GM19328 (cell line): ENCODE data around the gene GAS7.
A peak's percentile ranks its signal among the peaks of the same experiment; 100 is the strongest.
"Not testable (repeated sequence)": the region's sequence is repeated elsewhere in the genome, so short reads cannot be mapped to it uniquely, and the experiment has no call there.

Experiments
- ATAC-seq: cut with Tn5 transposase; IDR thresholded peaks from one replicate; pipeline ENCODE4 v1.9.1; 2021; ENCODE audit warnings: mild to moderate bottlenecking, moderate library complexity; ENCODE audit not compliant: unreplicated experiment

Gene GAS7

DNA sequence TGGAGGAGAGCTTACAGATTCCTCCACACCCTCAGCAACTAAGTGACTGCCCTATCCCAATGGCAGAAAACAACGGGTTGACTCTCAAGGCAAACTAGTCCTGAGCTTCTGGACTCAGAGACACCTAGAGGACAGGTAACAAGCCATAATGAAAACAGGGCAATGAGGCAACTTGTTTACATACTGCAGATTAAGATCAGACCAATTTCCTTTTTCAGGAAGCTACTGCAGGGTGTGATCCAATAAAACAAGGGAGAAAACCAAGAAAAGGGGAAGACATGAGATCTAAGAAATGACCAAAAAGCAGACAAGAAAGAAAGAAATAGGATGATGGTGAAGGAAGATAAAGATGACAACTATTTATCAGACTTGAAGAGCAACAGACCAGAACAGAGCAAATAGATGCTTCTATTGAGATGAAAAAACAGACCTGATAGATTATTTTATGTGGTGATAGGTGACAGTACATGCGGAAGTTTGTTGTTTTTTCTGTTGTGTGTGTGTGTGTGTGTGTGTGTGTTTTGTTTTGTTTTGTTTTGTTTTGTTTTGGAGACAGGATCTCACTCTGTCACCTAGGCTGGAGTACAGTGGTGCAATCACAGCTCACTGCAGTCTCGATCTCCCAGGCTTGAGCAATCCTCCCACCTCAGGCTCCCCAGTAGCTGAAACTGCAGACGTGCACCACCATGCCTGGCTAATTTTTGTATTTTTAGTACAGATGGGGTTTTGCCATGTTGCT lies 120.7 kb downstream of the GAS7 start:
- ATAC-seq = no peak

DNA sequence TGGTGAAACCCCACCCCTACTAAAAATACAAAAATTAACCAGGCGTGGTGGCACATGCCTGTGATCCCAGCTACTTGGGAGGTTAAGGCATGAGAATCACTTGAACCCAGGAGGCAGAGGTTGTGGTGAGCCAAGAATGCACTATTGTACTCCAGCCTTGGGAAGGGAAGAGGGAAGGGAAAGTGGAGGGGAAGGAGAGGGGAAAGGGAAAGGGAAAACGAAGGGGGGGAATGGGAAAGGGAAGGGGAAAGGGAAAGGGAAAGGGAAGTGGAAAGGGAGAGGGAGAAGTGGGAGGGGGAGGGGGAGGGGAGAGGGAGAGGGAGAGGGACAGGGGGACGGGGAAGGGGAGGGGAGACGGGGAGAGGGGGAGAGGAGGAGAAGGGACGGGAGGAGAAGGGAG lies 122.5 kb downstream of the GAS7 start:
- ATAC-seq = no peak

DNA sequence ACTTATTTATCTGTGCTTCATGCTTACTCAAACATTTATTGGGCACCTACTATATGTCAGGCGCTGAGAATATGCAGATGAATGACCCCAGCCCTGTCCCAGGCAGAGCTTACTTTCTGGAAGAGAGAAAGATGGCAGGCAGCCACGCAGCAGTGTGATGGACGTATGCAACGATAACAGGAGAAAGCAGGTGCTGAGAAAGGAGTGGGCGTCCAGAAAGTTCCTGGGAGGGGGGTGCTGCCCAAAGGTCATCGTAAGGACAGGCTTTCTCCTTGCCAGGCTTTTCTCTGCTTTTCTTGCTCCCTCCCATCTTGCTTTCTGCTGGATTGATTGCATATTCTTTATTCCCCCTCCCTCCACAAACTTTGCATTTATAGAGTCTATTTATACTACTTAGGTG lies 124.5 kb downstream of the GAS7 start:
- ATAC-seq = no peak

DNA sequence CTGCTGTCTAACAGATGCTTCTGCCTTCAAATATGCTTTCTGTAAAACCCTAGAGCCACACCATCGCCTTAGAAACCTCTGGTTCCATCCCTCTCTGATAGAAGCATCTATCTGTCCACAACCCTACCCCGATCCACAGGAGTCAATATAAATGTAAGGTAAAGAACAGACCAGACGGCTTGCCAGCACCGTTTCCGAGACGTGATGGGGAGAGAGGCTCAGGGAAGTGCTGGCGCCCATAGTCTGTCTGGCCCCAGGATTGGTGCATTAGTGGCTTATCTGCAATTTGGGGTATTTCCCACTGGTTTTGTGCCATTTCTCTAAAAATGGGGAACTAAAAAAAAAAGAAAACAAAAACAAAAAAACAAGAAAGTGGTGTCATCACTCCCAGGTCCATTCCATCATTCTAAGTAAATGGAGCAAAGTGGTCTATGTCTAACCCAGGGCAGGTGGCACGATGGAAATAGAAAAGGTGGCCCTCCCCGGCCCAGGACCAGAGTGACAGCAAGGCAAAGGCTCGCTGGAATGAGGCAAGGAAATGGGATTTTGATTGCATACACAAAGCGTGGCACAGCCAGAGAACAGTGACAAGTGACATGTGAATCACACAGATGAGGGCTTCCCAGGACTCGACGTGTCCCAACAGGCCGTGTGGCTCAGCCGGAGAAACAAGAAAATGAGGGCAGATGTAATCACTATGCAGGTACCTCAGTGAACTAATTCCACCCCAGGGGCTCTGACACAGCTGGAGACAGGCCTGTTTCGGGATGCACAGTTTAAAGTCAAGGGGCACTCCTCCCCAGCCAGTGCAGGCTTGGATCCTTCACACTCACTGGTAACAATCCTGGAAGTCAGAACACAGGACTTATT lies 125.6 kb downstream of the GAS7 start:
- ATAC-seq = no peak

DNA sequence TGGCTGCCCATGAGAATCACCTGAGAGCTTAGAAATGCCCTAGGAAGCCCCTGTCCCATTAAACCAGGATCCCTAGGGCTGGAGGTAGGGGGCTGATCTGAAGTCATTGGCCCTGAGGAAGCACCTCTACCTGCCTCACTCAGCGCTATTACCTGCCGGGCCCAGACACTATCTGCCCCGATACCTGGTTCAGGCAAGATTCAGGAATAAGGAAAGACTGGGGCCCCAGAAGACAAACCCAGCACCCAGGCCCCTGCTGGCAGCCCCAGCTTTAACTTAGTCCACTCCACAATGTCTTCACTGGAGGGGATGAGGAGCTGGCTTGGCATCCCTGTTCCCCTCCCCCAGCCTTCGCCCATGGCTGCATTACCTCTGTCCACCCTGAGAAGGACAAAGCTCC lies 126.3 kb downstream of the GAS7 start:
- ATAC-seq = no peak

DNA sequence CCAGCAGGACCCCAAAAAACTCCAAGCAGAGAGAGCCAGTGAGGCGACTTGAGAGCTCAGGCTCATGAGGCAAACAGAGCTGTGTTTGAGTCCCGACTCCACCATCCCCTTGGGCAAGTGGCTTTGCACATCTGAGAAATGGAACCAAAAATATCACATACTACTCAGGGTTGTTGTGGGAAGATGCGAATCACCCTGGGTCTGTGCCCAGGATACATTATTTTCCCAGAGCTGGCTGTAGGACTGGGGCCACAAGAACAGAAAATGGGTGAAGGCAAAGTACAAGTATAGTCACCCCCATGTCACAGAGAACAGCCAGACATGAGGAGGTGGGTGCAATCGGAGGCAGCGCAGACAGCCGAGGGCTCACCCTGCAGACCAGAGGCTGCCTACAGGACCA lies 127.3 kb downstream of the GAS7 start:
- no peak for ATAC-seq

- ATAC-seq = no peak
Measured at GRCh38 chr17:10070690-10071089, 127.7 kb downstream of the GAS7 start.

DNA sequence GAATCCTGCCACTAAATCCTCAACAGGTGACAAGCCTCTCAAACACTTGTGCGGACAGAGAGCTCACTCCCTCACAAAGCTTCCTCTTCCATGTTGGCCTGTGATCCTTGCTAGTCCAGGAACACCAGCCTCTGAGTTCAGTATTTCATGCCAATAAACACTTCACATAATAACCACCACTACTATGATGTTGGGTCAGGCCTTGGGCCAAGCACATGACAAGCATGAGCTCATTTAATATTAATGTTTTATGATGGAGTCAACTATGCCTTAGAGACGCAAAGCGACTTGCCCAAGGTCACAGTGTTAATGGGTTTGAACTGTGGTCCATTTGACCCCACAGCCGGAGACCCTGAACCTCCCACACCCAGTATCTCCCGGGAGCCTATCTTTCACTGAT lies 129.1 kb downstream of the GAS7 start:
- ATAC-seq = no peak

DNA sequence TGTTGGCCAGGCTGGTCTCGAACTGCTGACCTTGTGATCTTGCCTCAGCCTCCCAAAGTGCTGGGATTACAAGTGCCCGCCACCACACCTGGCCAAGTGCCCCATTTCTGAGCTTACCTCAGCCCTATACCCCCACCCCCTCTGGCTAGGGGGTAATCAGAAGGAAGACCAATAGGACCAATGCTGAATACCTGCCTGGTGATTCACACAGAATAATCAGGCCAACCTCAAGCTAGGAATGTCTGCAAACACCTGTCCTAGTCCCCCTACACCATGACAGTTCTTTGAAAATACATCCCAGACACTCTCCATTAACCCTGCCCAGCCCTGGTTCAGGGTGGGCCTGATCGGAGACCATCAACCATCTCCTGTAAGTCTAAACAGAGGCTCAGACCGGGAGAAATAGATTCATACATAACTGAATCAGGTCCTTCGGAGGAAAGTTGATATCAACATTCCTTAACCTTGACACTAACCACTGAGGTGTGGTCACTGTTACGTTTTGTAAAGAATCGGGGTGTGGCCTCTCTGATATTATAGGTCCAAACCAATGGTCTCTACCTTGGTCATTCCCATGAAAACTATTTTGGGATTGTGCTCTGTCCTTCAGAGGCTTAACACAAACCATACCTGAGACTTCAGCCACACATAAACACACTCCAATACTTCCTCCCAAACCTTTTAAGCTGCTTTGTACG lies 130.8 kb downstream of the GAS7 start:
- no peak for ATAC-seq

DNA sequence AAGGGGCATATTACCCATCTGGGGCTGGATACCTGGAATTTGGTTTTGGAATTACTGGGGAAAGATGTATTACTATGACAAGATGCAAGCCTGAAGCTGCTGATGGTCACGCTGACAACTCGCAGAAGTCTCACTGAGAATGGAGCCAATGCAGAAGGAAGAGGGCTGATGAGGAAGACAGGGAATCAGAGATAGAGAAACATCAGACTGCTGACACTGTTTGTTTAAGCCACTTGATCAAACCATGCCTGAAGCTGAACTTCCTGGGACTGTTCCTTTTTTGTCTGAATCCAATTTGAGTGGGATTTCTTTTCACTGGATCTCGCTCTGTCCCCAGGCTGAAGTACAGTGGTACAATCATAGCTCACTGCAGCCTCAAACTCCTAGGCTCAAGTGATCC lies 133.9 kb downstream of the GAS7 start:
- ATAC-seq = no peak

- ATAC-seq = no peak
Measured at GRCh38 chr17:10063730-10064241, 134.6 kb downstream of the GAS7 start.

DNA sequence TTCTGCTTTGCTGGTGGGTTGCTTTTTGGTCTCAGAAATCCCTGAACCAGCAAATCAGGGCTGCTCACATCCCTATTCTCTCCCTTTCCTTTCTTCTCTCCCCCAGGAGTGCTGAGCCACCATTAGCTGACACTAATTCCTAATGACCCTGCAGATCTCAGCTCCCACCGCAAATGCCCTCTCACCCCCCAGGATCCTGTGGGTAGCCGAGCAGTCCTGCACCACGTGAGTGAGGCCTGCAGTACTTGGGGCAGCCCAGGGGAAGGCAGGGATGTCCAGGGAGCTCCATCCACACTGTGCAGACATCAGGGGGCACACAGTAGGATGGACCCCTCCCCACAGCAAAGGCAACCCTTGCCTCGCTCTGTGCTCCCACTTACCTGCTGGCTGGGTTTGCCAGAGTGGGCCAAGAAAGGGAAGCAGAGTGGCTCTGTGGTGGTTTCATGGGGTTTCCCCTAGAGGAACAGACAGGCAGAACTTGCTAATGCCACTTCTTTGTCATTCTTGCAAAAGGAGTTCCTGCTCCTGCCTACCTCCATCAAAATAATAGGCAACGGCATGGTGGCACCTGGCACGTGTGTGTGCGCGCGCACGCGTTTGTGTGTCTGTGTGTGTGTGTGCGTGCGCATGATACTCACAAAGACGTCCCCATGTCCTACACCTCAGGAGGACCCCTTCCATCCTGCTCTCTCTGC lies 135.6 kb downstream of the GAS7 start:
- ATAC-seq = no peak

GRCh38 chr17:10061111-10061845 lies 137.1 kb downstream of the GAS7 start:
- no peak for ATAC-seq

GRCh38 chr17:10060526-10060925 lies 137.9 kb downstream of the GAS7 start:
- ATAC-seq = no peak

GRCh38 chr17:10059684-10060211 lies 138.7 kb downstream of the GAS7 start:
- peak; percentile 77 for ATAC-seq

- no peak for ATAC-seq
Measured at GRCh38 chr17:10058921-10059683, 139.3 kb downstream of the GAS7 start.

DNA sequence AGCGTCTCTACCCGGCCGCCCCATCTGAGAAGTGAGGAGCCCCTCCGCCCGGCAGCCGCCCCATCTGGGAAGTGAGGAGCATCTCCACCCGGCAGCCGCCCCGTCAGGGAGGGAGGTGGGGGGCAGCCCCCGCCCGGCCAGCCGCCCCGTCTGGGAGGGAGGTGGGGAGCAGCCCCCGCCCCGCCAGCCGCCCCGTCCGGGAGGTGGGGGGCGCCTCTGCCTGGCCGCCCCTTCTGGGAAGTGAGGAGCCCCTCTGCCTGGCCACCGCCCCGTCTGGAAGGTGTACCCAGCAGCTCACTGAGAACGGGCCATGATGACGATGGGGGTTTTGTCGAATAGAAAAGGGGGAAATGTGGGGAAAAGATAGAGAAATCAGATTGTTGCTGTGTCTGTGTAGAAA lies 140.9 kb downstream of the GAS7 start:
- not testable (repeated sequence) for ATAC-seq

GRCh38 chr17:10055262-10055975 lies 143.0 kb downstream of the GAS7 start:
- ATAC-seq = no peak
